Skeletal muscle tissue (tissue), 4 donors: ENCODE measurements around the gene AKAP5. TPM values are rescaled to one million over a fixed set of nuclear protein-coding genes. Genes with fewer than 3 reads are reported as not detected.
"Not testable (repeated sequence)": the region's sequence is repeated elsewhere in the genome, so short reads cannot be mapped to it uniquely, and the experiment has no call there.

ENCODE experiments used
- H3K27ac ChIP-seq: one replicate; pipeline ENCODE4 v1.7.0; 2013; ENCODE audit warnings: mild to moderate bottlenecking, low read depth, low read length, inconsistent platforms
- H3K27me3 ChIP-seq, 3 donors: one replicate each; pipeline ENCODE4 v1.7.0; 2013; ENCODE audit warnings: low read length in 3 of 3; ENCODE audit not compliant: control insufficient read depth in 3 of 3, insufficient read depth in 3 of 3
- H3K36me3 ChIP-seq, 3 donors: one replicate each; pipeline ENCODE4 v1.7.0; 2013; ENCODE audit warnings: low read length in 3 of 3; ENCODE audit not compliant: control insufficient read depth in 3 of 3, insufficient read depth in 3 of 3
- H3K4me1 ChIP-seq, 3 donors: one replicate each; pipeline ENCODE4 v1.7.0; 2013; ENCODE audit warnings: low read length in 3 of 3, mild to moderate bottlenecking in 3 of 3; ENCODE audit not compliant: control insufficient read depth in 3 of 3, insufficient read depth in 3 of 3
- H3K4me3 ChIP-seq, 3 donors: one replicate each; pipeline ENCODE4 v1.7.0; 2013; ENCODE audit warnings: low read length in 3 of 3
- H3K9ac ChIP-seq, 3 donors: one replicate each; pipeline ENCODE4 v1.7.0; 2013; ENCODE audit warnings: low read length in 3 of 3, mild to moderate bottlenecking in 3 of 3, moderate library complexity in 2 of 3, low read depth in 1 of 3
- H3K9me3 ChIP-seq, 3 donors: one replicate each; pipeline ENCODE4 v1.7.0; 2013; ENCODE audit warnings: low read length in 3 of 3; ENCODE audit not compliant: control insufficient read depth in 3 of 3
- total RNA-seq: library from RNA; depleted of rRNA; stranded (reverse); fragments of >200 nt; gene quantifications from one replicate; pipeline ENCODE4 v1.2.3, GENCODE V29; 2014
- donor health status: Osteomylitis.

Gene AKAP5
- total RNA-seq, 1 donor from 2014 or later: 0.52 TPM

DNA sequence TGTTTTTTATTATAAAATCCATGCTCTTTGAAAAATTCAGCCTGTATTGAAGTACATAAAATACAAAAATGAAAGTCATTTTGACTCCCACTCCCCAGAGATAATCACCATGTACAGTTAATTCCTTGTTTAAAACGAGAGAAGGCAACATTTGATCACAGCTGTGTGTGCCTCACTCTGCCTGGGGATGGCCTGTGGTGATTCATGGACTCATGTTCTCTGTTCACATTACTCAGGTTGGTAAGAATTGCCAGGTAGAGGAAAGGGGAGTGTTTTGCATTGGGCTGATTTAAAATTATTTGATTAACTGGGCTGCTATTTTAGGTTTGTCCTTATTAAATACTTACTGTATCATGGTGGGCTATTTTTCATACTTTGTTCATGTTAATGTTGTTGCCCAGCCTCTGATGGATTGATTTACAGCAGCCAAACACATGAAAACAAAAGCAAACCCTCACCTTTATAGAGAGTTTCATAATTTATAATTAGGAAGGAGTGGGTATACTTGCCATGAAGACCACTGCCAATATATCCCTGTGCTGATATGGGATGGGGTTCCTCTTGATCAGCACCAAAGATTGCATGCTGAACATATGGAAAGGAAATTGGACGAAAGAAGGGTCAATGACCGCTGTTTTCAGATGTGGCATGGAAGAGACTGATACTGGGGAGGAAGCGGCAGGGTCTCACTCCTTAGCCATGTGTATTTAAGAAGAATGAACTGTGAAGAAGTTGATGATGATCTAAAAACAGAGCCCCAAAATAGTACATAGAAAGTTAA is 42.3 kb downstream of the AKAP5 start:
- Histone ChIP-seq H3K9me3 (no peaks in the 10 kb centered on the region), H3K36me3 (no peaks in the 10 kb centered on the region), H3K4me1 (peaks cover 22 to 62% (median 47%) of the 10 kb centered on the region in 3 donors), H3K9ac (no peak overlapping the region), H3K27me3 (no peaks in the 10 kb centered on the region), H3K27ac (peak overlapping the region; percentile 16), H3K4me3 (no peak overlapping the region)

DNA sequence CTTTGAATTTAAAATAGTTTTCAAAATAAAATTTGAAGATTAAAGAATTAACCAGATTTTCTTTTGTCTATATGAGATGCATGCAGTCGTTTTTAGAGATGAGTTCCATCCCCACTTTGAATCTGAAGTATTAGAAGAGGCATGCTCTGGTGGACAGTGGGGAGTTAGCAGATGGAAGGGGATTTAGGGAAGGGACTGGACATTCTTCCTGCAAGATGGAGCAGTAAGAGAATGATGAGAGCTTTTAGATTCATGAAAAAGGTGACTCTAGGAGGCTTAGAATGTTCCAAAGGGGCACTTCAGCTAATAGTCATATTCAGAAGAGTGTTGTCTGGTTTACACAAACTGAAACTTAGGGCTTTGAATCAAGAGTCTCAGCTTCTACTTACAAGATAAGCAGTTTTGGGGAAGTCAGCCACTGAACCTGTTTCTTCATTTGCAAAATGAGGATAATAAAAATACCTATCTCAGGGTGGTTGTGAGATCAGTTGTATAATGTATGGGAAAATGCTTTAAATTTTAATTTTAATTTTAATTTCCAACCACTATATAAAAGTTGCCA is 43.0 kb downstream of the AKAP5 start:
- Histone ChIP-seq H3K4me3 (no peak overlapping the region), H3K36me3 (no peaks in the 10 kb centered on the region), H3K9ac (no peak overlapping the region), H3K4me1 (peaks cover 25 to 63% (median 49%) of the 10 kb centered on the region in 3 donors), H3K27me3 (no peaks in the 10 kb centered on the region), H3K27ac (peak overlapping the region; percentile 16), H3K9me3 (no peaks in the 10 kb centered on the region)

DNA sequence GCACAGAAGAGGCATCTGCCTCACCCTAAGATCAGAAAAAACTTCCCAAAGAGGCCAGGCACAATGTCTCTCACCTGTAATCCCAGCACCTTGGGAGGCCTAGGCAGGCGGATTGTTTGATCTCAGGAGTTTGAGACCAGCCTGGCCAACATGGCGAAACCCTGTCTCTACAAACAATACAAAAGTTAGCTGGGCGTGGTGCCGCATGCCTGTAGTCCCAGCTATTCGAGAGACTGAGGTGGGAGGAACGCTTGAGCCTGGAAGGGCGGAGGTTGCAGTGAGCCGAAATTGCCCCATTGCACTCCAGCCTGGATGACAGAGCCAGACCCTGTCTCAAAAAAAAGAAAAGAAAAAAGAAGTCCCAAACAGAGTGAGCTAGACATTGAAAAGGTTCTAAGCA is 43.7 kb downstream of the AKAP5 start:
- Histone ChIP-seq H3K9ac (no peak overlapping the region), H3K4me1 (peaks cover 25 to 59% (median 49%) of the 10 kb centered on the region in 3 donors), H3K4me3 (no peak overlapping the region), H3K9me3 (no peaks in the 10 kb centered on the region), H3K27ac (no peak overlapping the region), H3K27me3 (no peaks in the 10 kb centered on the region), H3K36me3 (no peaks in the 10 kb centered on the region)

DNA sequence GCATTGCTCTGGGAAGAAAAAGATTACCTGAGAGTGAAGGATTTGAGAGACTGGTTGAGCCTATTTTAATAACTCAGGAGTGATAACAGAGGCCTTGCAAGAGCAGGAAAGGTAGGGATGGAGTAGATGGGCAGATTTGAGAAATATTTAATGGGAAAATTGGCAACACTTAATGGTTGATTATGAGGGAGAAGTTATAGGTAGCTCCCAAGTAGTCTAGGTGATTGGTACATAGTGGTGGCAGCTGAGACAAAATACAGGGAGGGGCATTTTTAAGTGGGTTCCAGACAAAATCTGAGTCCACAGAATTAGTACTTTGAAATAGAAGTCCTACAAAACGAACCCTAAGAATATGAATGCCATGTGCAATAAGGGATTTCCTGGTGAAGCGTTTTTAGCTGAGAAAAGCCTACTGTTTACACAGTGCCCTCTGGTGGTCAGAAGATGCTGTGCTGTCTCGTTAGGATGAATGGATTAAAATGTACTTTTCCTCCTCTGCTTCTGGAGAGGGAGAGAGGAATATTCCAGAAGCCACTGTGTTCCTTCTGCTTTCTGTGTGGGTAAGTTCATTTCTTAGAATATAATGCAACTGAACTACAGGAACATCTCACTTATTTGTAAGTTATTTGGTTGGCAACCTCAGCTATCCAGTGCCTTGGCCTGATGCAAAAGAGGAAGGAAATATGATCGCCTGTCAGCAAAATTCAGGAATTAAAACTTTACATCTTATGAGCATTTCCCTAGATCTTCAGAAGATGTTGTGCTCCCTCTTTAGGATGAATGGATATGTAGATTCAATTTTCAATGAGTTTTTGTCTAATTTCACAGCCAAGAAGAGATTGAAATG is 45.7 kb downstream of the AKAP5 start:
- H3K27ac ChIP-seq: peak overlapping the region; percentile 28

DNA sequence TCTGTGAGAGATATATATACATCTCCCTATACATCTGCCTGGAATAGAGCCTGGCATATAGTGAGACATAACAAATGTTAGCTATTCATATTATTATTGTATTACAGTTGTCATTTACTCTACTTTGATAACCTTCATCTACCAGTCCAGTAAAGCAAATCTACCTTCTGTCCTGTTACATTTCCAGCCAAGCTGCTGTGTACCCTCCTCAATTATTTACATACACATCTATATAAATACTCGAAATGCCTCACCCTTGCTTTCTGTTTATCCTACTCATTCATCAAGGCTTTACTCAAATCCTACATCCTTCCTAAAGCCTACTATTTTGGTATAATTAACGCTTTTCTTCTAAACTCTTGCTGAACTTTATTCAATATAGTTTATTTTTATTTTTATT is 48.0 kb downstream of the AKAP5 start:
- no peak overlapping the region for H3K27ac ChIP-seq
- H3K4me1 ChIP-seq: peaks cover 17 to 37% (median 36%) of the 10 kb centered on the region in 3 donors
- H3K27me3 ChIP-seq: no peaks in the 10 kb centered on the region
- H3K9ac ChIP-seq: no peak overlapping the region
- no peaks in the 10 kb centered on the region for H3K9me3 ChIP-seq
- no peaks in the 10 kb centered on the region for H3K36me3 ChIP-seq
- H3K4me3 ChIP-seq: no peak overlapping the region

More for the DNA sequence above, 45.7 kb downstream of the AKAP5 start:
- H3K4me3 ChIP-seq: no peak overlapping the region
- no peaks in the 10 kb centered on the region for H3K27me3 ChIP-seq
- no peaks in the 10 kb centered on the region for H3K36me3 ChIP-seq
- peak overlapping the region in 1 of 3 donors; percentile 11 for H3K9ac ChIP-seq
- H3K9me3 ChIP-seq: no peaks in the 10 kb centered on the region
- H3K4me1 ChIP-seq: peaks cover 23 to 50% (median 43%) of the 10 kb centered on the region in 3 donors

DNA sequence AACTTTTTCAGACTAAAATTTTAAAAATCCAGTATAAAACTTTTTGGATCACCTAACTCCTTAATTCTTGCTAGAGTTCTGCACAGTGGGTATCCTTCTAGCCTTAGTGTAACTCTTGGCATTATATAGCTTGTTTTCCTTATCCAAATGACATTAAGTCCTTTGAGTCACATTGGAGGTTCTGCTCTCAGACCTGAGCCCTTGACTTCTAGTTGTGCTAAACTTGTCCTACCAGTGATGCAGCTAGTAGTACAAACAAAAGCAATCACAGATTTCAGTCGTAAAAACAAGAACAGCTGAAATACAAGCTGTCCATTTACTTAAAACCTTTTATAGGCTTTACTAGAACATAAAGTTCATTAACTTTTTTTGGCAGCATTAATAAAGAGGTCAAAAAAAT is 49.8 kb downstream of the AKAP5 start:
- Histone ChIP-seq H3K4me1 (peaks cover 16 to 32% (median 31%) of the 10 kb centered on the region in 3 donors), H3K9ac (no peak overlapping the region), H3K4me3 (no peak overlapping the region), H3K27ac (no peak overlapping the region), H3K9me3 (no peaks in the 10 kb centered on the region), H3K36me3 (no peaks in the 10 kb centered on the region), H3K27me3 (no peaks in the 10 kb centered on the region)

DNA sequence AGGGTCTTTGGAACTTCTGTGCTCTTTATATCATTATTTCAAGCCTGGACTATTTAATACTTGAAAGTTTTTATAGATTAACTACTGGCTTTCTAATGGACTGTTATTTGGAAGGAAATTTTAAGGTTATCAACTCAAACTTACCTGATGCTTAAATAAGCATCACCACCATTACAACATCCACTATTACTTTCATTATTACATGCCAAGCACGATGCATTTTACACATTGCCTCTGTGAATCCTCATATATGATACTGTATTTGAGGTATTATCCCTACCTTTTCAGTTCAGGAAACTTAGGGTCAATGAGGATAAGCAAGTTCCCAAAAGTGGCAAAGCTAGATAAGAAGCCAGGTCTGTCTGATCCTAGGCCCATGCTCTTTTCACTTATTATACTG is 51.7 kb downstream of the AKAP5 start:
- no peaks in the 10 kb centered on the region for H3K9me3 ChIP-seq
- peaks cover 9 to 18% (median 17%) of the 10 kb centered on the region in 3 donors for H3K4me1 ChIP-seq
- no peaks in the 10 kb centered on the region for H3K27me3 ChIP-seq
- peaks cover 0 to 6% (median 2%) of the 10 kb centered on the region in 3 donors for H3K36me3 ChIP-seq
- no peak overlapping the region for H3K4me3 ChIP-seq
- no peak overlapping the region for H3K9ac ChIP-seq
- no peak overlapping the region for H3K27ac ChIP-seq

DNA sequence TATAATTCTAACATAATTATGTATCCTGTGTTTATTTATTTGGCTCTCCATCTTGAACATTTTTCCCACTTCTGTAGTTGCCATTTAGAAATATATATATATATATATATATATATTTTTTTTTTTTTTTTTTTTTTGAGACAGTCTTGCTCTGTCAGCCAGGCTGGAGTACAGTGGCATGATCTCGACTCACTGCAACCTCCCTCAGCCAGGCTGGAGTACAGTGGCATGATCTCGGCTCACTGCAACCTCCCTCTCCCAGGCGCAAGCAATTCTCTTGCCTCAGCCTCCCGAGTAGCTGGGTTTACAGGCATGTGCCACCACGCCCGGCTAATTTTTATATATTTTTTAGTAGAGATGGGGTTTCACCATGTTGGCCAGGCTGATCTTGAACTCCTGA is 52.4 kb downstream of the AKAP5 start:
- not testable (repeated sequence) for H3K9ac ChIP-seq, H3K27ac ChIP-seq, H3K27me3 ChIP-seq, H3K9me3 ChIP-seq, H3K4me3 ChIP-seq
- H3K4me1 ChIP-seq: peaks cover 9 to 14% (median 12%) of the 10 kb centered on the region in 3 donors
- peaks cover 0 to 13% (median 9%) of the 10 kb centered on the region in 3 donors for H3K36me3 ChIP-seq

DNA sequence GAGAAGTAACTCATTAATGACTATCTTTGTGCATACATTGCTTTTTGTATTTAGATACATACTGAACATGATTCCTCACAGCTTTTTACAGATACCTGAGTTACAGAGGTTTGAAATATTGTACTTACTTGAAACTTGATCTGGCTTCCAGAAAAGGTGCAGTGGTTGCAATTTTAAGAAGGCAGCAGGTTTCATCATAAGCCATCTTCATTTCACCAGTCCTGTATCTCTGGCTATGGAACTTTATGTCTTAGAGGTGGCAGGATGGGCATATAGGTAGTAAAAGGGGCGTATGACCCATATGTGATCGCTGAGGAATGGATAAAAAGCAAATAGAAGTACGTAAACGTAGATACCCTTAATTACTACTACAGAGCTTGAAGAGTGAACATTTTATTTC is 52.9 kb downstream of the AKAP5 start:
- no peaks in the 10 kb centered on the region for H3K9me3 ChIP-seq
- H3K9ac ChIP-seq: no peak overlapping the region
- peaks cover 0 to 19% (median 11%) of the 10 kb centered on the region in 3 donors for H3K36me3 ChIP-seq
- H3K4me1 ChIP-seq: peaks cover 4 to 9% (median 8%) of the 10 kb centered on the region in 3 donors
- no peak overlapping the region for H3K4me3 ChIP-seq
- no peaks in the 10 kb centered on the region for H3K27me3 ChIP-seq
- no peak overlapping the region for H3K27ac ChIP-seq
